Kidney (tissue), 22 donors: ENCODE data around the gene C1QTNF9B. TPM values are rescaled to one million over a fixed set of nuclear protein-coding genes. Genes with fewer than 3 reads are reported as not detected.
"Not testable (repeated sequence)": the region's sequence is repeated elsewhere in the genome, so short reads cannot be mapped to it uniquely, and the experiment has no call there.

Source experiments
- DNase-seq, 5 donors: peaks; one replicate each; pipeline ENCODE4 v3.0.0-alpha.2; 2013 to 2020
- FAIRE-seq: peaks from 2 replicates; lab custom pipeline; 2012; peaks lifted over from hg19 to GRCh38; lab: Jason Lieb, UNC
- H3K27ac ChIP-seq, 2 donors: one replicate each; pipeline ENCODE4 v1.7.0; 2013; ENCODE audit warnings: low read depth in 2 of 2, low read length in 2 of 2, inconsistent platforms in 1 of 2
- H3K27me3 ChIP-seq: one replicate; pipeline ENCODE4 v1.7.1; 2013; ENCODE audit warnings: low read length, inconsistent platforms; ENCODE audit not compliant: control insufficient read depth, insufficient read depth
- H3K36me3 ChIP-seq, 3 donors: one replicate each; pipeline versions ENCODE4 v1.7.0 to v1.7.1; 2013; ENCODE audit warnings: low read length in 3 of 3, control low read depth in 1 of 3, inconsistent platforms in 1 of 3; ENCODE audit not compliant: insufficient read depth in 3 of 3, control insufficient read depth in 2 of 3
- H3K4me1 ChIP-seq, 3 donors: one replicate each; pipeline versions ENCODE4 v1.7.0 to v1.7.1; 2013; ENCODE audit warnings: low read length in 3 of 3, inconsistent platforms in 1 of 3, low read depth in 1 of 3; ENCODE audit not compliant: control insufficient read depth in 2 of 3, insufficient read depth in 2 of 3
- H3K4me3 ChIP-seq, 3 donors: one replicate each; pipeline versions ENCODE4 v1.7.0 to v1.8.1; 2013; ENCODE audit warnings: low read length in 3 of 3, control low read depth in 1 of 3, inconsistent platforms in 1 of 3
- H3K9ac ChIP-seq, 3 donors: one replicate each; pipeline versions ENCODE4 v1.7.0 to v1.7.1; 2013; ENCODE audit warnings: low read length in 3 of 3, control low read depth in 1 of 3, inconsistent platforms in 1 of 3
- H3K9me3 ChIP-seq, 3 donors: one replicate each; pipeline versions ENCODE4 v1.7.0 to v1.7.1; 2013; ENCODE audit warnings: low read length in 3 of 3, control low read depth in 1 of 3, inconsistent platforms in 1 of 3; ENCODE audit not compliant: control insufficient read depth in 2 of 3, insufficient read depth in 1 of 3
- CTCF ChIP-seq: IDR thresholded peaks from 3 replicates; pipeline ENCODE4 v1.5.1; 2012; ENCODE audit warnings: mild to moderate bottlenecking, moderate library complexity, borderline replicate concordance; ENCODE audit not compliant: insufficient read depth; ENCODE audit errors: extremely low read depth
- intact Hi-C: fragments of 100-400 bp; cut with DNase I; formaldehyde crosslinking; loops from one replicate; pipeline ENCODE4 v1.11.1; 2022
- long read RNA-seq, 10 donors: library from polyadenylated mRNA in 1 of 10; unstranded in 1 of 10; transcript quantifications; one replicate each; pipeline ENCODE4 v2.0.0 and lab custom pipeline, GENCODE V29; 2021 to 2026
- polyA plus RNA-seq: library from polyadenylated mRNA; stranded (reverse); fragments of 350-450 nt; fragmentation: Illumina TruSeq; extraction: RNeasy Lipid Tissue Mini Kit (QIAGEN cat#74804); gene quantifications from one replicate; pipeline ENCODE4 v1.2.3, GENCODE V29; 2014; ENCODE audit warnings: low read depth, low replicate concordance; ENCODE audit not compliant: insufficient read depth
- total RNA-seq: library from RNA; stranded (reverse); fragmentation: NEBNext Ultra II Directional; extraction: Animal tissue kit (Norgen Biotek cat#: 25700); gene quantifications from one replicate; pipeline ENCODE4 v1.2.1, GENCODE V29; 2021
- donor health status: control.
- donor health status: control.
- donor health status: control.
- donor health status: control.
- donor health status: control.
- donor health status: DM: yes; HTN: yes; CAD: no.
- donor health status: Normal renal cell carcinoma (clear cell type).

C1QTNF9B gene
- not detected for total RNA-seq
- polyA plus RNA-seq = not detected
- long read RNA-seq, donor 1 = 0 reads
- long read RNA-seq, donor 2 = 0 reads
- long read RNA-seq, donor 3 = 0 reads
- long read RNA-seq, donor 4 = 0 reads
- long read RNA-seq, donor 5 = 0 reads
- long read RNA-seq, donor 6 = 0 reads
- long read RNA-seq, donor 7 = 0 reads
- long read RNA-seq, donor 8 = 0 reads
- long read RNA-seq, donor 9 = 0 reads
- long read RNA-seq, donor 10 = 0 reads

GRCh38 chr13:23897452-23897919 is at the start of gene C1QTNF9B:
C1QTNF9B (minus strand) TSS chr13:23897502.
- intact Hi-C loops, H3K4me3 ChIP-seq, H3K9ac ChIP-seq, H3K9me3 ChIP-seq, H3K27me3 ChIP-seq, H3K4me1 ChIP-seq, DNase-seq, H3K36me3 ChIP-seq, H3K27ac ChIP-seq, FAIRE-seq: not testable (repeated sequence)

- Histone ChIP-seq H3K4me1 (no peaks in the 10 kb centered on the region), H3K36me3 (no peaks in the 10 kb centered on the region), H3K4me3 (no peak overlapping the region), H3K9me3 (no peaks in the 10 kb centered on the region), H3K27ac (no peak overlapping the region), H3K27me3 (no peaks in the 10 kb centered on the region), H3K9ac (no peak overlapping the region)
- TF ChIP-seq CTCF = no peak
- intact Hi-C loops = no loop called here
- FAIRE-seq (no peak), DNase-seq (no peak)
These were observed 49.6 kb upstream of the C1QTNF9B start for GRCh38 chr13:23946900-23947299.

GRCh38 chr13:23946067-23946466 is 48.8 kb upstream of the C1QTNF9B start:
- FAIRE-seq = no peak
- H3K27me3 ChIP-seq = no peaks in the 10 kb centered on the region
- no peak overlapping the region for H3K9ac ChIP-seq
- no peak overlapping the region for H3K4me3 ChIP-seq
- no peaks in the 10 kb centered on the region for H3K4me1 ChIP-seq
- DNase-seq = no peak
- no peak for TF ChIP-seq CTCF
- intact Hi-C loops = no loop called here
- no peaks in the 10 kb centered on the region for H3K36me3 ChIP-seq
- H3K27ac ChIP-seq = no peak overlapping the region
- H3K9me3 ChIP-seq = no peaks in the 10 kb centered on the region

- FAIRE-seq (no peak), DNase-seq (no peak)
- Histone ChIP-seq H3K4me1 (no peaks in the 10 kb centered on the region), H3K27me3 (no peaks in the 10 kb centered on the region), H3K4me3 (no peak overlapping the region), H3K36me3 (no peaks in the 10 kb centered on the region), H3K27ac (no peak overlapping the region), H3K9me3 (no peaks in the 10 kb centered on the region), H3K9ac (no peak overlapping the region)
- intact Hi-C loops = no loop called here
- TF ChIP-seq CTCF = no peak
These were observed 48.3 kb upstream of the C1QTNF9B start for GRCh38 chr13:23945612-23946011.
